ENCODE data around the gene MPPE1. TPM values are rescaled to one million over a fixed set of nuclear protein-coding genes. Genes with fewer than 3 reads are reported as not detected.

MPPE1 gene
- total RNA-seq, 1 experiment from 2014 or later: 37.6 TPM

GRCh38 chr18:11866329-11866728, 41.8 kb downstream of the MPPE1 start:
- no peak for TF ChIP-seq CTCF (IDR thresholded peaks at IDR 0.05; ENCODE audit: unreplicated experiment)
- H3K4me3 Mint-ChIP-seq (ENCODE audit: low read depth, unreplicated experiment): no peak overlapping the region
- H3K27ac Mint-ChIP-seq (ENCODE audit: unreplicated experiment): no peak overlapping the region
- peaks cover 9% of the 10 kb centered on the region for H3K4me1 Mint-ChIP-seq (ENCODE audit: low read depth, unreplicated experiment)
- intact Hi-C loops (cut with micrococcal nuclease; ENCODE audit: unreplicated experiment): no loop called here
- no peak for DNase-seq
- CTCF ChIA-PET: interaction anchor here (0.8 kb wide), 1 partner anchor 133 kb away, joined by 6 read pairs; no protein-coding TSS in a partner anchor
- no TSS peak for BruUV-seq (replicated peaks)
- H3K9me3 Mint-ChIP-seq (ENCODE audit: low read depth, unreplicated experiment): no peaks in the 10 kb centered on the region
- no peaks in the 10 kb centered on the region for H3K36me3 Mint-ChIP-seq (ENCODE audit: insufficient read depth, unreplicated experiment)
- peaks cover 13% of the 10 kb centered on the region for H3K27me3 Mint-ChIP-seq (ENCODE audit: unreplicated experiment)

- no peak for DNase-seq
- BruUV-seq (replicated peaks): no TSS peak
- no peaks in the 10 kb centered on the region for H3K9me3 Mint-ChIP-seq (ENCODE audit: low read depth, unreplicated experiment)
- H3K27ac Mint-ChIP-seq (ENCODE audit: unreplicated experiment): no peak overlapping the region
- peaks cover 14% of the 10 kb centered on the region for H3K4me1 Mint-ChIP-seq (ENCODE audit: low read depth, unreplicated experiment)
- intact Hi-C loops (cut with micrococcal nuclease; ENCODE audit: unreplicated experiment): no loop called here
- H3K36me3 Mint-ChIP-seq (ENCODE audit: insufficient read depth, unreplicated experiment): peaks cover 3% of the 10 kb centered on the region
- TF ChIP-seq CTCF (IDR thresholded peaks at IDR 0.05; ENCODE audit: unreplicated experiment): no peak
- peaks cover 13% of the 10 kb centered on the region for H3K27me3 Mint-ChIP-seq (ENCODE audit: unreplicated experiment)
- CTCF ChIA-PET: interaction anchor here (0.7 kb wide), 1 partner anchor 18 kb away, joined by 3 read pairs; no protein-coding TSS in a partner anchor
- H3K4me3 Mint-ChIP-seq (ENCODE audit: low read depth, unreplicated experiment): no peak overlapping the region
Measured at GRCh38 chr18:11865071-11865470, 43.0 kb downstream of the MPPE1 start.

GRCh38 chr18:11864471-11864870, 43.6 kb downstream of the MPPE1 start:
- Mint-ChIP-seq H3K4me3 (ENCODE audit: low read depth, unreplicated experiment) (no peak overlapping the region), H3K27ac (ENCODE audit: unreplicated experiment) (no peak overlapping the region), H3K36me3 (ENCODE audit: insufficient read depth, unreplicated experiment) (peaks cover 9% of the 10 kb centered on the region), H3K4me1 (ENCODE audit: low read depth, unreplicated experiment) (peaks cover 20% of the 10 kb centered on the region), H3K27me3 (ENCODE audit: unreplicated experiment) (peaks cover 13% of the 10 kb centered on the region), H3K9me3 (ENCODE audit: low read depth, unreplicated experiment) (no peaks in the 10 kb centered on the region)
- CTCF ChIA-PET: interaction anchor here (0.5 kb wide), 1 partner anchor 117 kb away, joined by 4 read pairs; the partner anchor contains the start of gene IMPA2
- DNase-seq: no peak
- intact Hi-C loops (cut with micrococcal nuclease; ENCODE audit: unreplicated experiment): no loop called here
- no TSS peak for BruUV-seq (replicated peaks)
- no peak for TF ChIP-seq CTCF (IDR thresholded peaks at IDR 0.05; ENCODE audit: unreplicated experiment)

GRCh38 chr18:11862468-11863137, 45.5 kb downstream of the MPPE1 start:
- DNase-seq: no peak
- H3K4me1 Mint-ChIP-seq (ENCODE audit: low read depth, unreplicated experiment): peaks cover 38% of the 10 kb centered on the region
- TF ChIP-seq CTCF (IDR thresholded peaks at IDR 0.05; ENCODE audit: unreplicated experiment): no peak
- no peaks in the 10 kb centered on the region for H3K9me3 Mint-ChIP-seq (ENCODE audit: low read depth, unreplicated experiment)
- no peak overlapping the region for H3K27ac Mint-ChIP-seq (ENCODE audit: unreplicated experiment)
- H3K4me3 Mint-ChIP-seq (ENCODE audit: low read depth, unreplicated experiment): no peak overlapping the region
- CTCF ChIA-PET: interaction anchor here (0.6 to 0.7 kb wide), 3 partner anchors 68 to 758 kb away, joined by 3 read pairs; no protein-coding TSS in a partner anchor
- intact Hi-C loops (cut with micrococcal nuclease; ENCODE audit: unreplicated experiment): no loop called here
- H3K27me3 Mint-ChIP-seq (ENCODE audit: unreplicated experiment): peaks cover 13% of the 10 kb centered on the region
- H3K36me3 Mint-ChIP-seq (ENCODE audit: insufficient read depth, unreplicated experiment): peaks cover 23% of the 10 kb centered on the region
- BruUV-seq (replicated peaks): no TSS peak
